GM18873 (cell line): ENCODE results near the gene CPB2.

Experiments used
- ATAC-seq: cut with Tn5 transposase; IDR thresholded peaks from one replicate; pipeline ENCODE4 v1.9.1; 2021; ENCODE audit warnings: mild to moderate bottlenecking, moderate library complexity, moderate number of reproducible peaks; ENCODE audit not compliant: unreplicated experiment, low FRiP score

Gene CPB2

GRCh38 chr13:46101002-46101401 is 3.8 kb downstream of the CPB2 start:
- ATAC-seq = no peak

GRCh38 chr13:46100191-46100815 is 4.5 kb downstream of the CPB2 start:
- ATAC-seq = no peak

- ATAC-seq = no peak
Observed at GRCh38 chr13:46097663-46098062, 7.2 kb downstream of the CPB2 start.

GRCh38 chr13:46097015-46097414 is 7.8 kb downstream of the CPB2 start:
- ATAC-seq = no peak

- no peak for ATAC-seq
Observed at GRCh38 chr13:46094478-46094877, 10.4 kb downstream of the CPB2 start.

- ATAC-seq = no peak
Observed at GRCh38 chr13:46088821-46089562, 15.8 kb downstream of the CPB2 start.

- ATAC-seq = no peak
Observed at GRCh38 chr13:46087481-46087880, 17.4 kb downstream of the CPB2 start.

- ATAC-seq = no peak
Observed at GRCh38 chr13:46086985-46087384, 17.8 kb downstream of the CPB2 start.

- no peak for ATAC-seq
Observed at GRCh38 chr13:46086421-46086922, 18.4 kb downstream of the CPB2 start.

GRCh38 chr13:46085737-46086136 is 19.1 kb downstream of the CPB2 start:
- no peak for ATAC-seq

- no peak for ATAC-seq
Observed at GRCh38 chr13:46082324-46082723, 22.5 kb downstream of the CPB2 start.

- ATAC-seq = no peak
Observed at GRCh38 chr13:46079770-46080169, 25.1 kb downstream of the CPB2 start.

- ATAC-seq = no peak
Observed at GRCh38 chr13:46077265-46077664, 27.6 kb downstream of the CPB2 start.

- no peak for ATAC-seq
Observed at GRCh38 chr13:46076827-46077226, 28.0 kb downstream of the CPB2 start.

- ATAC-seq = no peak
Observed at GRCh38 chr13:46075811-46076210, 29.0 kb downstream of the CPB2 start.

- peak; percentile 89 for ATAC-seq
Observed at GRCh38 chr13:46071590-46072249, 33.1 kb downstream of the CPB2 start.

- no peak for ATAC-seq
Observed at GRCh38 chr13:46063292-46063691, 41.5 kb downstream of the CPB2 start.

GRCh38 chr13:46062185-46062584 is 42.6 kb downstream of the CPB2 start:
- no peak for ATAC-seq

GRCh38 chr13:46059405-46059804 is 45.4 kb downstream of the CPB2 start:
- no peak for ATAC-seq

- no peak for ATAC-seq
Observed at GRCh38 chr13:46058268-46058667, 46.6 kb downstream of the CPB2 start.

GRCh38 chr13:46057256-46058015 is 47.4 kb downstream of the CPB2 start:
- no peak for ATAC-seq
